HEK293 (cell line): ENCODE results near the gene CELF6.

Source experiments
- CTCF ChIP-seq: fragments of 450-650 bp; formaldehyde crosslinking; IDR thresholded peaks from 2 replicates; pipeline ENCODE4 v1.5.1; 2016; ENCODE audit warnings: missing biosample characterization, missing genetic modification characterization
- KLF16 ChIP-seq: fragments of 450-650 bp; formaldehyde crosslinking; IDR thresholded peaks from 2 replicates; pipeline ENCODE4 v1.5.1; 2017; ENCODE audit warnings: missing biosample characterization, missing genetic modification characterization
- SP3 ChIP-seq: fragments of 450-650 bp; formaldehyde crosslinking; IDR thresholded peaks from 2 replicates; pipeline ENCODE4 v1.5.1; 2016; ENCODE audit warnings: missing biosample characterization, missing genetic modification characterization
- TRIM28 ChIP-seq: IDR thresholded peaks from 2 replicates; pipeline ENCODE4 v1.6.1; 2011; ENCODE audit warnings: low read length, control low read depth, borderline replicate concordance
- ZNF274 ChIP-seq, 2 experiments: fragments of 200-500 bp in 1 of 2; fragments of 450-650 bp in 1 of 2; sonication (Bioruptor generic) in 1 of 2; formaldehyde crosslinking in 1 of 2; IDR thresholded peaks; 2 replicates each; pipeline versions ENCODE4 v1.5.1 to v1.6.1; 2014 to 2016; ENCODE audit warnings: borderline replicate concordance in 1 of 2, inconsistent platforms in 1 of 2, low read length in 1 of 2, missing biosample characterization in 1 of 2, missing genetic modification characterization in 1 of 2
- ZNF292 ChIP-seq: fragments of 450-650 bp; formaldehyde crosslinking; IDR thresholded peaks from 2 replicates; pipeline ENCODE4 v1.5.1; 2016; ENCODE audit warnings: low read depth, missing biosample characterization, missing genetic modification characterization, borderline replicate concordance
- ZNF416 ChIP-seq: fragments of 450-650 bp; formaldehyde crosslinking; IDR thresholded peaks from 2 replicates; pipeline ENCODE4 v1.5.1; 2016; ENCODE audit warnings: missing biosample characterization, missing genetic modification characterization
- ZNF530 ChIP-seq: fragments of 450-650 bp; formaldehyde crosslinking; IDR thresholded peaks from 2 replicates; pipeline ENCODE4 v1.5.1; 2016; ENCODE audit warnings: low read depth, missing biosample characterization, missing genetic modification characterization

- TF ChIP-seq SP3 (tag by site-specific recombination) (no peak), ZNF292 (no peak), CTCF (tag by site-specific recombination) (no peak), ZNF274 (IDR thresholded peaks at IDR 0.05; ENCODE audit: low read length) (no peak), ZNF274 (tag by site-specific recombination; IDR thresholded peaks at IDR 0.05; ENCODE audit: borderline replicate concordance) (no peak), ZNF416 (tag by site-specific recombination) (no peak), TRIM28 (no peak), ZNF530 (tag by site-specific recombination) (no peak), KLF16 (tag by site-specific recombination) (no peak)
These were observed 24.6 kb upstream of the CELF6 start for GRCh38 chr15:72344602-72345001.
